ENCODE results near the gene PIK3CD. TPM values are rescaled to one million over a fixed set of nuclear protein-coding genes. Genes with fewer than 3 reads are reported as not detected.
A peak's percentile ranks its signal among the peaks of the same experiment; 100 is the strongest.
"Not testable (repeated sequence)": the region's sequence is repeated elsewhere in the genome, so short reads cannot be mapped to it uniquely, and the experiment has no call there.

PIK3CD gene
- total RNA-seq, 1 experiment from 2014 or later: 23.1 TPM

GRCh38 chr1:9746651-9747050, 95.1 kb downstream of the PIK3CD start (continued):
- no peak for TF ChIP-seq NR1H2 (CRISPR knock-in tag; IDR thresholded peaks at IDR 0.05)
- no peak for TF ChIP-seq TEAD4 (CRISPR knock-in tag; IDR thresholded peaks at IDR 0.05)

- peaks cover 64% of the 10 kb centered on the region for H3K36me3 Mint-ChIP-seq
- H3K9me3 Mint-ChIP-seq; H3K27me3 Mint-ChIP-seq (ENCODE audit: low read depth); ATAC-seq; H3K4me1 Mint-ChIP-seq; CTCF ChIA-PET; DNase-seq (ENCODE audit: low spot score); POLR2A ChIA-PET; H3K4me3 Mint-ChIP-seq: not testable (repeated sequence)
- H3K27ac Mint-ChIP-seq: peak overlapping the region; percentile 3; the same call in 1 of the 2 replicates
These were observed 96.9 kb downstream of the PIK3CD start for GRCh38 chr1:9748391-9748790.

DNA sequence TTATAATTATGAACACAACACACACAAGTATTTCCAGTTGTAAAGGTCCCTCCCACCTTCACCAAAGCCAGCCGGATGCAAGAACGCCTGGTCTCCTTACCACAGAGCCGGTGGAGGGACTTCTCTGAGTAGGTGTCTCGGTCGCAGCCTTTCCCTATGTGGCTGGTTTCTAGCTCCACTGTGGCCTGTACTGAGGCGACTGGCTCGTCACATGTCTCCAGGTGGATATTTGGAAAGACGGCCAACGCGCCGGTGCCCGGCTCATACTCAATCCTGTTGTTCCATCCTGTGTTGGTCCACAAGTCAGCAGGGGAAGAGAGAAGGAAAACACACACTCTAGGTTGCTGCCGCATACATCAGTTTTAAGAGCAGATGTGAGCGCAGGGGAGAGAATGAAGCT, 97.8 kb downstream of the PIK3CD start:
- POLR2A ChIA-PET: no interaction called here
- DNase-seq (ENCODE audit: low spot score) (no peak), ATAC-seq (no peak)
- CTCF ChIA-PET: interaction anchor here (2.0 kb wide), 1 partner anchor 29 kb away, joined by 7 read pairs; no protein-coding TSS in a partner anchor
- peaks cover 56% of the 10 kb centered on the region for H3K36me3 Mint-ChIP-seq
- H3K27me3 Mint-ChIP-seq (ENCODE audit: low read depth): no peaks in the 10 kb centered on the region
- 0 out of 2 replicates have a peak, but pooled peaks cover 2% of the 10 kb centered on the region for H3K4me1 Mint-ChIP-seq
- no peak overlapping the region for H3K4me3 Mint-ChIP-seq
- no peak overlapping the region for H3K27ac Mint-ChIP-seq
- H3K9me3 Mint-ChIP-seq: no peaks in the 10 kb centered on the region
- TF ChIP-seq, protein P1, sequence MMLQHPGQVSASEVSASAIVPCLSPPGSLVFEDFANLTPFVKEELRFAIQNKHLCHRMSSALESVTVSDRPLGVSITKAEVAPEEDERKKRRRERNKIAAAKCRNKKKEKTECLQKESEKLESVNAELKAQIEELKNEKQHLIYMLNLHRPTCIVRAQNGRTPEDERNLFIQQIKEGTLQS (CRISPR knock-in tag; conservative IDR thresholded peaks at IDR 0.05): no peak
- TF ChIP-seq ATF1 (CRISPR knock-in tag; IDR thresholded peaks at IDR 0.05): no peak
- TF ChIP-seq, protein P2, sequence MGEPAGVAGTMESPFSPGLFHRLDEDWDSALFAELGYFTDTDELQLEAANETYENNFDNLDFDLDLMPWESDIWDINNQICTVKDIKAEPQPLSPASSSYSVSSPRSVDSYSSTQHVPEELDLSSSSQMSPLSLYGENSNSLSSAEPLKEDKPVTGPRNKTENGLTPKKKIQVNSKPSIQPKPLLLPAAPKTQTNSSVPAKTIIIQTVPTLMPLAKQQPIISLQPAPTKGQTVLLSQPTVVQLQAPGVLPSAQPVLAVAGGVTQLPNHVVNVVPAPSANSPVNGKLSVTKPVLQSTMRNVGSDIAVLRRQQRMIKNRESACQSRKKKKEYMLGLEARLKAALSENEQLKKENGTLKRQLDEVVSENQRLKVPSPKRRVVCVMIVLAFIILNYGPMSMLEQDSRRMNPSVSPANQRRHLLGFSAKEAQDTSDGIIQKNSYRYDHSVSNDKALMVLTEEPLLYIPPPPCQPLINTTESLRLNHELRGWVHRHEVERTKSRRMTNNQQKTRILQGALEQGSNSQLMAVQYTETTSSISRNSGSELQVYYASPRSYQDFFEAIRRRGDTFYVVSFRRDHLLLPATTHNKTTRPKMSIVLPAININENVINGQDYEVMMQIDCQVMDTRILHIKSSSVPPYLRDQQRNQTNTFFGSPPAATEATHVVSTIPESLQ (CRISPR knock-in tag; IDR thresholded peaks at IDR 0.05): no peak
- TF ChIP-seq EMX1 (CRISPR knock-in tag; IDR thresholded peaks at IDR 0.05): no peak
- TF ChIP-seq AR (CRISPR knock-in tag; IDR thresholded peaks at IDR 0.05): no peak
- no peak for TF ChIP-seq ZNF232 (CRISPR knock-in tag; IDR thresholded peaks at IDR 0.05)
- TF ChIP-seq, protein P3, sequence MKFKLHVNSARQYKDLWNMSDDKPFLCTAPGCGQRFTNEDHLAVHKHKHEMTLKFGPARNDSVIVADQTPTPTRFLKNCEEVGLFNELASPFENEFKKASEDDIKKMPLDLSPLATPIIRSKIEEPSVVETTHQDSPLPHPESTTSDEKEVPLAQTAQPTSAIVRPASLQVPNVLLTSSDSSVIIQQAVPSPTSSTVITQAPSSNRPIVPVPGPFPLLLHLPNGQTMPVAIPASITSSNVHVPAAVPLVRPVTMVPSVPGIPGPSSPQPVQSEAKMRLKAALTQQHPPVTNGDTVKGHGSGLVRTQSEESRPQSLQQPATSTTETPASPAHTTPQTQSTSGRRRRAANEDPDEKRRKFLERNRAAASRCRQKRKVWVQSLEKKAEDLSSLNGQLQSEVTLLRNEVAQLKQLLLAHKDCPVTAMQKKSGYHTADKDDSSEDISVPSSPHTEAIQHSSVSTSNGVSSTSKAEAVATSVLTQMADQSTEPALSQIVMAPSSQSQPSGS (CRISPR knock-in tag; IDR thresholded peaks at IDR 0.05; ENCODE audit: borderline replicate concordance, low read depth): no peak
- no peak for TF ChIP-seq ELF4 (CRISPR knock-in tag; IDR thresholded peaks at IDR 0.05; ENCODE audit: low read depth)
- TF ChIP-seq, protein P4, sequence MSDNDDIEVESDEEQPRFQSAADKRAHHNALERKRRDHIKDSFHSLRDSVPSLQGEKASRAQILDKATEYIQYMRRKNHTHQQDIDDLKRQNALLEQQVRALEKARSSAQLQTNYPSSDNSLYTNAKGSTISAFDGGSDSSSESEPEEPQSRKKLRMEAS (CRISPR knock-in tag; IDR thresholded peaks at IDR 0.05): no peak
- no peak for TF ChIP-seq TEAD1 (CRISPR knock-in tag; IDR thresholded peaks at IDR 0.05)
- no peak for TF ChIP-seq ESRRA (CRISPR knock-in tag; IDR thresholded peaks at IDR 0.05; ENCODE audit: borderline replicate concordance)
- no peak for TF ChIP-seq RORB (CRISPR knock-in tag; IDR thresholded peaks at IDR 0.05)
- TF ChIP-seq FOXJ3 (CRISPR knock-in tag; IDR thresholded peaks at IDR 0.05; ENCODE audit: borderline replicate concordance): no peak
- no peak for TF ChIP-seq ZNF532 (CRISPR knock-in tag; IDR thresholded peaks at IDR 0.05; ENCODE audit: borderline replicate concordance)
